ENCODE data around the gene GPRIN1. TPM values are rescaled to one million over a fixed set of nuclear protein-coding genes. Genes with fewer than 3 reads are reported as not detected.
"Not testable (repeated sequence)": the region's sequence is repeated elsewhere in the genome, so short reads cannot be mapped to it uniquely, and the experiment has no call there.

GPRIN1 gene
- polyA plus RNA-seq, 2 donors: 0.43 to 0.72 TPM

- no peak overlapping the region for H3K4me3 ChIP-seq (ENCODE audit: low read depth in 1 of 2, low read length in 2 of 2)
- WGBS, 2 donors: 87 to 91% methylated on average over 11 of the region's 11 CpGs
- H3K27me3 ChIP-seq (ENCODE audit: control insufficient read depth in 1 of 2, insufficient read depth in 2 of 2, low read length in 2 of 2): no peaks in the 10 kb centered on the region
- H3K27ac ChIP-seq (ENCODE audit: low read depth in 2 of 2, low read length in 1 of 2): no peak overlapping the region
- peaks cover 0 to 4% of the 10 kb centered on the region in 2 donors for H3K9me3 ChIP-seq (ENCODE audit: control insufficient read depth in 2 of 2, insufficient read depth in 1 of 2, low read depth in 1 of 2, low read length in 1 of 2)
- H3K36me3 ChIP-seq (ENCODE audit: control insufficient read depth in 2 of 2, insufficient read depth in 2 of 2, low read length in 1 of 2): no peaks in the 10 kb centered on the region
- H3K4me1 ChIP-seq (ENCODE audit: control insufficient read depth in 2 of 2, insufficient read depth in 2 of 2, low read length in 1 of 2): peaks cover 0 to 10% of the 10 kb centered on the region in 2 donors
Observed at GRCh38 chr5:176552332-176552869, 57.6 kb downstream of the GPRIN1 start.

- H3K27me3 ChIP-seq (ENCODE audit: control insufficient read depth in 1 of 2, insufficient read depth in 2 of 2, low read length in 2 of 2); H3K9me3 ChIP-seq (ENCODE audit: control insufficient read depth in 2 of 2, insufficient read depth in 1 of 2, low read depth in 1 of 2, low read length in 1 of 2); H3K27ac ChIP-seq (ENCODE audit: low read depth in 2 of 2, low read length in 1 of 2); H3K4me3 ChIP-seq (ENCODE audit: low read depth in 1 of 2, low read length in 2 of 2); H3K36me3 ChIP-seq (ENCODE audit: control insufficient read depth in 2 of 2, insufficient read depth in 2 of 2, low read length in 1 of 2): not testable (repeated sequence)
- WGBS, 2 donors: 83 to 89% methylated on average over 11 of the region's 11 CpGs
- H3K4me1 ChIP-seq (ENCODE audit: control insufficient read depth in 2 of 2, insufficient read depth in 2 of 2, low read length in 1 of 2): peaks cover 0 to 11% of the 10 kb centered on the region in 2 donors
Observed at GRCh38 chr5:176550937-176551336, 59.0 kb downstream of the GPRIN1 start.

GRCh38 chr5:176550275-176550831, 59.6 kb downstream of the GPRIN1 start:
- Histone ChIP-seq H3K4me1 (ENCODE audit: control insufficient read depth in 2 of 2, insufficient read depth in 2 of 2, low read length in 1 of 2) (peaks cover 0 to 16% of the 10 kb centered on the region in 2 donors), H3K27ac (ENCODE audit: low read depth in 2 of 2, low read length in 1 of 2) (no peak overlapping the region), H3K36me3 (ENCODE audit: control insufficient read depth in 2 of 2, insufficient read depth in 2 of 2, low read length in 1 of 2) (no peaks in the 10 kb centered on the region), H3K27me3 (ENCODE audit: control insufficient read depth in 1 of 2, insufficient read depth in 2 of 2, low read length in 2 of 2) (no peaks in the 10 kb centered on the region), H3K4me3 (ENCODE audit: low read depth in 1 of 2, low read length in 2 of 2) (no peak overlapping the region), H3K9me3 (ENCODE audit: control insufficient read depth in 2 of 2, insufficient read depth in 1 of 2, low read depth in 1 of 2, low read length in 1 of 2) (peaks cover 0 to 4% of the 10 kb centered on the region in 2 donors)
- WGBS, 2 donors: 70 to 76% methylated on average over 16 of the region's 16 CpGs

GRCh38 chr5:176549871-176550270, 60.1 kb downstream of the GPRIN1 start:
- Histone ChIP-seq H3K27me3 (ENCODE audit: control insufficient read depth in 1 of 2, insufficient read depth in 2 of 2, low read length in 2 of 2) (no peaks in the 10 kb centered on the region), H3K9me3 (ENCODE audit: control insufficient read depth in 2 of 2, insufficient read depth in 1 of 2, low read depth in 1 of 2, low read length in 1 of 2) (peaks cover 0 to 4% of the 10 kb centered on the region in 2 donors), H3K4me1 (ENCODE audit: control insufficient read depth in 2 of 2, insufficient read depth in 2 of 2, low read length in 1 of 2) (peaks cover 0 to 17% of the 10 kb centered on the region in 2 donors), H3K27ac (ENCODE audit: low read depth in 2 of 2, low read length in 1 of 2) (no peak overlapping the region), H3K36me3 (ENCODE audit: control insufficient read depth in 2 of 2, insufficient read depth in 2 of 2, low read length in 1 of 2) (no peaks in the 10 kb centered on the region), H3K4me3 (ENCODE audit: low read depth in 1 of 2, low read length in 2 of 2) (no peak overlapping the region)
- WGBS, 2 donors: 69 to 88% methylated on average over 7 of the region's 7 CpGs

- Histone ChIP-seq H3K36me3 (ENCODE audit: control insufficient read depth in 2 of 2, insufficient read depth in 2 of 2, low read length in 1 of 2) (no peaks in the 10 kb centered on the region), H3K4me3 (ENCODE audit: low read depth in 1 of 2, low read length in 2 of 2) (no peak within 1 kb of the TSS), H3K4me1 (ENCODE audit: control insufficient read depth in 2 of 2, insufficient read depth in 2 of 2, low read length in 1 of 2) (peaks cover 0 to 17% of the 10 kb centered on the region in 2 donors), H3K27me3 (ENCODE audit: control insufficient read depth in 1 of 2, insufficient read depth in 2 of 2, low read length in 2 of 2) (no peaks in the 10 kb centered on the region), H3K9me3 (ENCODE audit: control insufficient read depth in 2 of 2, insufficient read depth in 1 of 2, low read depth in 1 of 2, low read length in 1 of 2) (no peaks in the 10 kb centered on the region), H3K27ac (ENCODE audit: low read depth in 2 of 2, low read length in 1 of 2) (no peak within 1 kb of the TSS)
- WGBS, 2 donors: 73 to 81% methylated on average over 18 of the region's 18 CpGs
Observed at GRCh38 chr5:176548967-176549444, 61.0 kb downstream of the GPRIN1 start, which contains the start of gene CDHR2. CDHR2 (plus strand) TSS chr5:176549342; CDS start chr5:176565353, 16,011 bp downstream.

- no peak overlapping the region for H3K27ac ChIP-seq (ENCODE audit: low read depth in 2 of 2, low read length in 1 of 2)
- H3K27me3 ChIP-seq (ENCODE audit: control insufficient read depth in 1 of 2, insufficient read depth in 2 of 2, low read length in 2 of 2): no peaks in the 10 kb centered on the region
- no peak overlapping the region for H3K4me3 ChIP-seq (ENCODE audit: low read depth in 1 of 2, low read length in 2 of 2)
- peaks cover 0 to 8% of the 10 kb centered on the region in 2 donors for H3K4me1 ChIP-seq (ENCODE audit: control insufficient read depth in 2 of 2, insufficient read depth in 2 of 2, low read length in 1 of 2)
- no peaks in the 10 kb centered on the region for H3K9me3 ChIP-seq (ENCODE audit: control insufficient read depth in 2 of 2, insufficient read depth in 1 of 2, low read depth in 1 of 2, low read length in 1 of 2)
- no peaks in the 10 kb centered on the region for H3K36me3 ChIP-seq (ENCODE audit: control insufficient read depth in 2 of 2, insufficient read depth in 2 of 2, low read length in 1 of 2)
- WGBS, 2 donors: 65 to 69% methylated on average over 8 of the region's 8 CpGs
Observed at GRCh38 chr5:176547802-176548201, 62.2 kb downstream of the GPRIN1 start.

Other genes with a start within 250 kb of the GPRIN1 start
- gene KIAA1191, start 248.4 kb downstream of the GPRIN1 start, polyA plus RNA-seq: 10 to 100 TPM; 41.8 to 44.4 TPM
- gene ARL10, start 244.7 kb downstream of the GPRIN1 start, polyA plus RNA-seq: 1 to 10 TPM; 2.4 to 3.8 TPM
- 10 to 100 TPM; 50.6 to 70.3 TPM for gene NOP16, start 221.6 kb downstream of the GPRIN1 start, polyA plus RNA-seq
- 100 to 1,000 TPM; 151 to 163 TPM for gene HIGD2A, start 221.4 kb downstream of the GPRIN1 start, polyA plus RNA-seq
- 100 to 1,000 TPM; 517 to 730 TPM for gene CLTB, start 193.6 kb downstream of the GPRIN1 start, polyA plus RNA-seq
- gene FAF2, start 161.8 kb downstream of the GPRIN1 start, polyA plus RNA-seq: 10 to 100 TPM in 1 of 2 donors, 1 to 10 TPM in 1; 9.7 to 12.6 TPM
- gene RNF44, start 72.8 kb downstream of the GPRIN1 start, polyA plus RNA-seq: 10 to 100 TPM; 12.9 to 24.0 TPM
- under 1 TPM; 0.01 to 0.08 TPM for gene CDHR2, start 60.8 kb downstream of the GPRIN1 start, polyA plus RNA-seq
- gene SNCB, start 20.4 kb upstream of the GPRIN1 start, polyA plus RNA-seq: not detected
- not detected for gene EIF4E1B, start 20.5 kb upstream of the GPRIN1 start, polyA plus RNA-seq
- 10 to 100 TPM; 15.7 to 21.3 TPM for gene TSPAN17, start 37.3 kb upstream of the GPRIN1 start, polyA plus RNA-seq
- under 1 TPM in 1 of 2 donors, not detected in 1; 0.02 TPM for gene UNC5A, start 200.4 kb upstream of the GPRIN1 start, polyA plus RNA-seq